Hematopoietic multipotent progenitor cell treated with erythropoietin and hydrocortisone succinate and interleukin-3 and kit ligand, for 8 days (in vitro differentiated cells): Measurements from ENCODE around the gene SATB1.

Experiments used
- DNase-seq: peaks from one replicate; pipeline ENCODE4 v3.0.0-alpha.2; 2015

SATB1 gene

GRCh38 chr3:18428991-18429745 is 4.0 kb upstream of the SATB1 start:
- no peak for DNase-seq

- no peak for DNase-seq
Measured at GRCh38 chr3:18428036-18428435, 2.9 kb upstream of the SATB1 start.

DNA sequence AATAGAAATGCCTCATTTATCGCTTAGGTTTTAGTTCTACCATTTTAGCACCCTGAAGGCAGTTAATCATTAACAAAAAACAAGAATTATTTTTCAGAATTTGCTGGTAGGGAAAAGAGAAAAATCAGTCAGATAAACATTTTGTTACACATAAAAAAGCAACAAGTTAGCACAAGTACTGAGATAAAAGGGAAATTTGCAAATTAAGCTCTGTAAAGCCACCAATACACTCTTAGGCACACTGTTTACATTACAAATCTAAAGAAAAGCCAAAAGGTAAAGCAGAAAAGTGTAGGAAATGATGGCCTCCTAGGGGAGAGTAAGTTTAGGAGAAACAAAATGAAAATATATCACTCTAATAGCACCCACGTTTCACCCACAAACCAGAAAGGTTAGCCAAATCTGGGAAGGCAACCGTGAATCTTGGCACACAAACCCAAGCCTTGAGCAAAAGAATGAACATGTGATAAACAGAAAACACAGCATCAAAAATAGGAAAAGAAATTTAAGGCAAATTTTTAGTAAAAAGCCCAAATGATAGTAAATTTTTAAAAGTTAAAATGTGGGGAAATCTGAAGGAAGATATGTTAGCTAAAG is 1.6 kb upstream of the SATB1 start:
- no peak for DNase-seq

- DNase-seq: peak; percentile 56
Measured at GRCh38 chr3:18425641-18426257, 610 bp upstream of the SATB1 start.

DNA sequence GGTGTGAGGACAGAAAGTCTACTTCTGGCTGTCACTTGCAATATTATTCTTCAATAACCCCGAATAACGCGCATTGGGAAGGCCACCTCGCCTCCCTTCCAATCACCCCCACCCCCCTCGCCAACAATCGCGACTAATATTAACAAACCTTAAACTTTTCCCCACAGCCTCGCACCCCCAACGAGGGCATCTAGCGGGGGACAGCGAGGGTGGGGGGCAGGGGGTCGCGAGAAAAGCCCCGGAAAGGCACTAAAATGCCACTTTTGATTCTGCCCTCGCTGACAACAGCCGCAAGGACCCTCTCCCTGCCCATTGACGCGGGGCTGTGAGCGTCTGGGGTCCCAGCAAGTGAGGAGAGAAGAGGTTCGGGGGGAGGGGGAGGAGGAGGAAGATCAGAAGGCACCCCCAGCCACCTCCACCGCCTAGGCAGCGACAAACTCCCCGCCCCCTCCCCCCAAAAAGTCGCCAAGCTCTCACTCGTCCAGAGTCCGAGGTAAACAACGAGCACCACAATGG is 868 bp downstream of the SATB1 start:
- DNase-seq: no peak

DNA sequence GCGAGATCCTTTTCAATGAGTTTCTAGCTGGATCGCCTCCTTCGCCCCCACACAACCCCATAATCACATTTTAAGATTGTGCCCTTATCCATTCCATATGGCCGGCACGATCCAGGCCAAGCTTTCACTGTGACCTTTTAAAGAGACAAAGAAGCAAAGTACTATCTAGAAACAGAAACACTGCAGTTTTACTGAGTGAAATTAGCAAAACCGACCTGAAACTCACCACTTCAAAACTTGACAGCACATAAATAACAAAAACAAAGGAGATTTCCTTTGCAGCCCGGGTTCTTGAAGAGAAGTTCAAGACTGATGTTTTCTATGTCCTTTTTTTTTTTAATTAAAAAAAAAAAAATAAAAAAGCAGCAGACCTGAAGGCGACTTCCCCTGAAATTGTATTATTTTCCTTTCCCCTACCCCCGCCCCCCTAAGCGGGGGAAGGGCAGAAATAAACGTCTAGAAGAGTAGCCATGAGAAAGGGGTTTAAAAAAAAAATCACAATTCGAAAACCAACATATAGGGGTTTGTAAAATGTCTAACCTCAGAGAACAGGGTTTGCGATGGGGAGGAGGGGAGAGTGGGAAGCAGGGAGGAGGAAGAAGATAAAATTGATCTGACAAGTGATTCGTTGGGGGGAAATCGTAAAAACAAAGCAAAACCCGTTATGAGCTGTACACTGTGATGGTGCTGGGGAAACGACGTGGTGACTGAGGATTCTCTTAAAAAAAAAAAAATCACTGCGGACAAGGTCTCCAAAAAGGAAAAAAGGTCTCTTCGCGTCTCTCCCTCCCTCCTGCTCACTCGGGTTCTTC is 1.5 kb downstream of the SATB1 start:
- peak; percentile 81 for DNase-seq

DNA sequence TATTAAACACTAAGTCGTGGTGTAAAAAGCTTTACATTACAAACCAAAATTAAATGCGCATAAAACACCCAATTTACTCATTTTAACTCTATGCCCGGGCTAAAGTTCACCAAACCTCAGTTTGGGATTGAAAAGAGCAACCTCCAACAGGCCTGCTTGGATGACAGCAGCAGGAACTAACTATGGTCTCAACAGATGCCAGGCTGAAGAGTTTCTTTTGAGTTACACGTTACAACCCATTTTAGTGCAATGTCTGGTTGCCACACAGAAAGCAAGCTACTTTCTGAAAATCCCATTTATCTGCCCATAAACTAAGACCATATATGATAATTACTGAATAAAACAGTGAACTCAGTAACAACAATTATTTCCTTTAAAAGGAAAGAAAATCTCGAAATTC is 2.2 kb downstream of the SATB1 start:
- no peak for DNase-seq

DNA sequence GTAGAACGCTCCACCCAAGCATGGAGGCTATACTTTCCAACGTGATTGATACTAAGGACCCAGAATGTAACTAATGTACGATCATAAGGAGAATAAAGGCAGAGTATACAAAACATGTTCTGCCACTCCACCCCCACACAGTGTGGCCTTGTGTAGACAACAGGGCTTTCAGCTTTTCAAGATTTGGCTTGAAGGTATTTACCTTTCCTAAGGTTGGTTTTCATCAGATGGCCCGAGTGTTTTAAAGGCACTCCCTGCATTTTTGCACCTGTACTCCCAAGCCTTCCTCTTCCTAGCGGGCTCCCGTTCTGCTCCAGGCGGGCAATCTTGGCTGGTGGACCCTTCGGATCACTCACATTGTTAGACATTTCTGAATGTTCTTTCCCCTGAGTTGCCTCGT is 4.6 kb downstream of the SATB1 start:
- DNase-seq: no peak

DNA sequence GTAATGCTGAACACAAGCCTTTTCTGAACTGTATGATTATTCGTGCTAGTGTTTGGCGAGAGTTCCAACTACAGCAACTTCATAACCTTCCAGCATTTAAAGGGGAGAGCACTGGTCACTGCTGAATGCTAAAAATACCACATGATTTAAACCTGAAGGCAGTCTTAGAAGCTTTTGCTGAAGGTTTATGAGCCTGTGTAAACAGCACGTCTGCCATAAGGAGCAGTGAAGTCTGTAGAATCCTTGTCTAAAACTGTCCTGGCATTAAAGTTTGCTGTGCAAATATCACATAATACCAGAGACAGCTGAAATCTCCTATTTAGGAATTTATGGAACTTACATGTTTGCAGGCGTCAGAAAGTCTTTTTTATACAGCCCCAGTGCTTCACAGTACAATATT is 5.9 kb downstream of the SATB1 start:
- no peak for DNase-seq

- no peak for DNase-seq
Measured at GRCh38 chr3:18417904-18418572, 7.1 kb downstream of the SATB1 start.

DNA sequence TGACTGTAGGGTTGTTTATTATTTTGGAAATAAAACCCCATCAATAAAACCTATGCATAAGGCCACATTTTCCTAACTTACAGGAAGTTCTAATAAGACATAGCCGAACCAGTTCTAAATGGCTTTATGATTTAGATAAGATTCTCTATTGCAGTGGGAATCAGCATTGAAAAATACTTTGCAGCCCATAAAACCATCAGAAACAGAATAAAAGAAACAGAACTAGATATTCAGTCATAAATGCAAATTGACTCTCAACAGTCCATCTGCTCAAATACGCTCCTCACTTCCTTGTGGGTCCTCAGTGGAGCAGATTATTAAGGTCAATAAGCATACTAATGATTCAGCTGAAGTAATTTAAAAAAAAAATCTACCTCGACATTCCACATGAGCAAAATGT is 8.8 kb downstream of the SATB1 start:
- no peak for DNase-seq

DNA sequence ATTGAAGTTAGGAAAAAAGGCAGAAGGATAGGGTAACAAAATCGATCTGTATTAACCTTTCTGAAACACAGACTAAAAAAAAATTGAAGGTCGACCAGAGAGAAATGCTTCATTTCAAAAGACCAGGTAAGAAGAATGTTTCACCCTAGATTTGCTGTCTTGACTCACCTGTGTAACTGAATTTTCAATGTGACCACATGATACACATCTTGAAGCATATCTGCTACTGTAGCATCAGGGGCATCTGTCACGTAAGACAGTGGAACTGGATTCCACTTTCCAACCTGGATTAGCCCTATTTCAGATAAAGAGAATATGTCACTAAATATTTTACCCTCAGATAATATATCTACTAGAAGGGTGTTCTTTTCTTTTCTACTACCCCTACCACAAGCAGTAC is 9.3 kb downstream of the SATB1 start:
- no peak for DNase-seq

DNA sequence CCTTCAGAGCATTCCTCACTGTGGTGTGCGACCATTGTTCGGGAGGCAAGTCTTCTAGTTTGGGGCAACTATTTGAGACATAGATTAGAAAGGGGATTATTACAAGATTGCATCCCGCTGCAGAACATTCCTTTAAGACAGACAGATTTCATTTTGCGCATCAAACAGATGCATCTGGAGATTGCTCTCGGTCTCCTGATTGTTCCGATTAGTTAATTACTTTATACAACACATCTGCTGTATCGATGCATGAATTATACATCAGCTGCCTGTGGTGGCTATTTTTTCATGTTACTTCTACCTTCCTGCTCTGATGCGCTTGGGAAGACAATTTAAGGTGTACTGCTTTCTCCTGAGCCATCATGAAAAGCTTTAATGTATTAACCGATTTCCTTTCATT is 10.0 kb downstream of the SATB1 start:
- no peak for DNase-seq

DNA sequence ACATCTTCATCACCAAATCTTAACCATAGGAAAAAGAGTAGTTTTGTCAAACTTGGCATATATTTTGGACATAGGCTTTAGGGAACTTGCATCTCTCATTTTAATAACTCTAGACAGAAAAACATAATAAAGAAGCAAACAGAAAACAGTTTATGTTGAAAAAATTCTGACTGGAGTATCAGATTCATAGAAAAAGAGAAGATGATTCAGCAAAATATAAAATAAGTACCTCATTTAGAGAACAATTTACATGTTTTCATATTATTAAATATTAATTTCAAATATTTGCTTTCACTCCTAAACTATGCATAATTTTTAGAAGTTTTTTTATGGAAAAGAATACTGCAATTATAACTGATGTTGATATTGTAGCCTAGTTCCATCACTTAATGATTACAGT is 12.5 kb downstream of the SATB1 start:
- no peak for DNase-seq

GRCh38 chr3:18411541-18411940 is 13.6 kb downstream of the SATB1 start:
- DNase-seq: no peak

- DNase-seq: no peak
Measured at GRCh38 chr3:18410205-18410604, 14.9 kb downstream of the SATB1 start.

DNA sequence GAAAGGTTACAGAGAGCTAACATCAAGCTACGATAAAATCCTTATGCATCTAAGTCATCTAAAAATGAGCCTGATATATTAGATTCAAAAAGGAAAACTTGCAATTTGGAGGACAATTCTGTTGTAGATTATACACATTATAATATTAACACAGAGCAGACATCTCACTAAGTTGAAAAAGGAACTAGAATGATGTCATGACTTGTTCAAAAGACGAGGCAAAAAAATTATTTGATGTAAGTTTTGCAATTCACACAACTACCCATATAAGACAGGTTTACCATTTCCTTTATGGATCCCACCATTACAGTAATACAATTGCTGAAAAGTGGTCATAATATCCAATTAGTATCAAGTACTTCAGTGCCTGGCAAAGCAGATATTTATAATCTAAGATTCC is 15.9 kb downstream of the SATB1 start:
- no peak for DNase-seq

DNA sequence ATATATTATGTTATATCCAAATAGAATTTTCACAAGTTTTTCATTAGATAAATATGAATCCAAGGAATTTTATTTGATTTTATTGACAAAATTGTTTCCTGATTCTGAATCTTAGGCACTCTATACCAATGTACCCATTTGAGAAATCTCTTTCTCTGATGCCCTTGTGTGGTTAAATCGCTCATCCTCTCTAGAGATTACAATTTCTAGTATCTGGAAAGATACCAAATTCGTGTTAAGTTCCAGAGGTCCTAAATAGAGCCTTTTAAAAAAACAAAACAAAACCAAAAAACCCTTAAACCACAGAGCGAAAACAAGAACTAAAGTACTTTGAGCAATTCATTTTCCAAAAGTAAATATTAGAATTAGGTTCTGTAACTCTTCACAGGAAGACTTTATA is 20.0 kb downstream of the SATB1 start:
- DNase-seq: no peak

GRCh38 chr3:18403061-18403460 is 22.1 kb downstream of the SATB1 start:
- DNase-seq: no peak

DNA sequence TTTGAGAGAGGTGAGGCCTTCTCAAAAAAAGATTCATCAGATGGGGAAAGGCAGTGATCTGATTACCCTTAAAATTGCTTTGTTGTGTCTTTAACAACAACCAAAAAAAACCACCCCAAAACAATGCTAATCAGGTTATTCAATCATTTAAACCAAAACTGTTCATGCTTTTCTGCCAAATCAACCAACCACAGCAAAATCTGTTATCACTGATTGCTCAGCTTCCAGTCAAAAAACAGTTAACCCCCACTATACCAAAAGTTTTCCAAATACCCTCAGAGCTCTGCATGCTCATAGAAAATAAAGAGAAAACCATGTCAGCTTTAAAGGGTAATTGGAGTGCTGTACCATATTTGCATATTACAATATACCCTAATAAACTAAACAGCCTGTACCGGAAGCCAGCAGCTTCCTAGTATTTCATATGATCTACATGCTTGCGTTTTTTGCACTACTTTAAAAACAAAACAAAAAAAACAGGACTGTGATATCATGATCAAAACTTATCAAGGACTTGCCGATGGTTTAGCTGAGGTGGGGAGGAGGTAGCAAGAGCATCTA is 22.8 kb downstream of the SATB1 start:
- no peak for DNase-seq

- no peak for DNase-seq
Measured at GRCh38 chr3:18401300-18401961, 23.7 kb downstream of the SATB1 start.

DNA sequence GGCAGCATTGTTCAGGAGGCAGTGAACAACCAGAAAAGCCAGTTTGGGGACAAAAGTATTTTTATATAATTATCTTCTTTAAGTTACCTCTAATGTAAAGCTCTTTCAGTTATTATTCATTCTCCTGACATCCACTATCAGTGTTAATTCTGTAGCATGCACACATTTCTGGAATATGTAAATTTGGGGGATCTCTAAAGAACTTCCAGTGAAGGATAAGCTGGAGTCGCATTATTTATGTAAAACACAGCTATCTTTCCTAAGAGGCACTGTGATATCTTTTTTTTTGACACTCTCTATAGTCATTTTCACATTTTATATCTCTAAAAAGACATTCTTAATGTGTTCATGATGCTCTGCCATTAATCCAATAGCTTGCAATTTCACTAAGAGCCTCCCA is 26.7 kb downstream of the SATB1 start:
- DNase-seq: no peak
